WERI-Rb-1 (cell line): ENCODE results near the gene TMEM132D.

Source experiments
- DNase-seq: peaks from one replicate; pipeline ENCODE4 v3.0.0-alpha.2; 2020
- H3K27ac ChIP-seq: fragments of 250-450 bp; sonication (Bioruptor Pico); 2 replicates; pipeline ENCODE4 v1.5.1; 2020; ENCODE audit warnings: mild to moderate bottlenecking, moderate library complexity
- H3K27me3 ChIP-seq: fragments of 250-450 bp; sonication (Bioruptor Pico); 2 replicates; pipeline ENCODE4 v1.5.1; 2021; ENCODE audit warnings: mild to moderate bottlenecking, low read depth, moderate library complexity; ENCODE audit not compliant: insufficient read depth, severe bottlenecking
- H3K36me3 ChIP-seq: fragments of 250-450 bp; sonication (Bioruptor Pico); 2 replicates; pipeline ENCODE4 v1.5.1; 2020; ENCODE audit warnings: mild to moderate bottlenecking, moderate library complexity
- H3K4me3 ChIP-seq: 2 replicates; pipeline ENCODE4 v1.5.1; 2011; ENCODE audit warnings: low read depth, mild to moderate bottlenecking, control low read depth, low read length
- H3K9me3 ChIP-seq: fragments of 250-450 bp; sonication (Bioruptor Pico); 2 replicates; pipeline ENCODE4 v1.5.1; 2021; ENCODE audit warnings: mild to moderate bottlenecking, moderate library complexity; ENCODE audit not compliant: severe bottlenecking
- CTCF ChIP-seq: IDR thresholded peaks from 2 replicates; pipeline ENCODE4 v1.5.1; 2011; ENCODE audit warnings: low read depth, mild to moderate bottlenecking, control low read depth, inconsistent platforms, low read length

Gene TMEM132D

GRCh38 chr12:129097451-129097850 lies 806.4 kb downstream of the TMEM132D start:
- no peaks in the 10 kb centered on the region for H3K36me3 ChIP-seq
- H3K27me3 ChIP-seq = no peaks in the 10 kb centered on the region
- no peak for DNase-seq
- no peak overlapping the region for H3K27ac ChIP-seq
- H3K4me3 ChIP-seq = no peak overlapping the region
- TF ChIP-seq CTCF = no peak
- H3K9me3 ChIP-seq = no peaks in the 10 kb centered on the region

DNA sequence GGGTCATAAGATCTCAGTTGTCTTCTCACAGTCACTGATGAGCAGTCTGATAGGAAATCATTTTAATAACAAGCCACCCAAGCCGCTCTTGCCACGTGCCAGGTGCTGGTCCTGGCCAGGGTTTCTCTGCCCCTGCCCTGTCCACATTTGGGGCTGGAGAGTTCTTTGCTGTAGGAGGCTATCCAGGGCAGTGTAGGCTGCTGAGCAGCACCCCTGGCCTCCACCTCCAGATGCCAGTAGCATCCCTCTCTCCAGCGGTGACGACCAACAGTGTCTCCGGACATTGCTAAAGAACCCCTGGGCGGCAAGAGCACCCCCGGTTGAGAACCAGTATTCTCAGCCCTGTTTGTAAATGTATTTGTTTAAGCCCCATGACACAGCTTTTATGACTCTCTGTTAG lies 806.9 kb downstream of the TMEM132D start:
- Histone ChIP-seq H3K27ac (no peak overlapping the region), H3K36me3 (no peaks in the 10 kb centered on the region), H3K4me3 (no peak overlapping the region), H3K9me3 (no peaks in the 10 kb centered on the region), H3K27me3 (no peaks in the 10 kb centered on the region)
- no peak for TF ChIP-seq CTCF
- no peak for DNase-seq

- Histone ChIP-seq H3K27me3 (no peaks in the 10 kb centered on the region), H3K36me3 (no peaks in the 10 kb centered on the region), H3K27ac (no peak overlapping the region), H3K9me3 (no peaks in the 10 kb centered on the region), H3K4me3 (no peak overlapping the region)
- no peak for DNase-seq
- TF ChIP-seq CTCF = no peak
These were observed 807.6 kb downstream of the TMEM132D start for GRCh38 chr12:129096184-129096583.

DNA sequence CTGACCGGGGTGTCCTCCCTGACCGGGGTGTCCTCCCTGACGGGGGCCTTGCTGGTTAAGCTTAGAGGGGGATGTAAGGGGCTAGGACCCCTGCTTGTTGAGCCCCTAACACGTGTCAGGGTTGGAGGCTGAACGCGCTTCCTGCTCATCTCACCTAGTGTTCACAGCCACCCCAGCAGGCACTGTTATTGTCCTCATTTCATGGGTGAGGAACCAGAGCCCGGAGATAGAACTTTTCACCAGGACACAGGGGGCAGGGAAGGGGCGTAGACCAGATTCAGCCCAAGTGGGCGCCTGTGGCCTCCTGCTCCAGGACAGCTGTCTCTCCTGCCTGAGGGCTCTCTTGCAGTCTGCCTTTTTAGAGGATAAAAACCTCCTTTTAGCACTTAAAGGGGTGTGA lies 814.2 kb downstream of the TMEM132D start:
- Histone ChIP-seq H3K27me3 (no peaks in the 10 kb centered on the region), H3K36me3 (no peaks in the 10 kb centered on the region), H3K9me3 (no peaks in the 10 kb centered on the region), H3K27ac (no peak overlapping the region), H3K4me3 (no peak overlapping the region)
- no peak for TF ChIP-seq CTCF
- no peak for DNase-seq

- Histone ChIP-seq H3K27ac (no peak overlapping the region), H3K36me3 (no peaks in the 10 kb centered on the region), H3K9me3 (no peaks in the 10 kb centered on the region), H3K4me3 (no peak overlapping the region), H3K27me3 (no peaks in the 10 kb centered on the region)
- DNase-seq = no peak
- TF ChIP-seq CTCF = no peak
These were observed 818.7 kb downstream of the TMEM132D start for GRCh38 chr12:129084875-129085826.
